Activated CD8-positive, alpha-beta memory T cell treated with anti-CD3 and anti-CD28 coated beads for 48 hours (primary cell): ENCODE measurements around the gene RASA3.
"Not testable (repeated sequence)": the region's sequence is repeated elsewhere in the genome, so short reads cannot be mapped to it uniquely, and the experiment has no call there.

Experiments used
- DNase-seq, 3 experiments: peaks; one replicate each; pipeline ENCODE4 v3.0.0-alpha.2; 2020; ENCODE audit warnings: low read depth in 2 of 3, low spot score in 2 of 3

Gene RASA3

GRCh38 chr13:114102131-114102520 is 30.3 kb downstream of the RASA3 start:
- DNase-seq, result no peak

GRCh38 chr13:114101358-114102130 is 30.9 kb downstream of the RASA3 start:
- no peak for DNase-seq

- DNase-seq, result no peak
Observed at GRCh38 chr13:114100446-114101357, 31.7 kb downstream of the RASA3 start.

- no peak for DNase-seq
Observed at GRCh38 chr13:114099918-114100445, 32.4 kb downstream of the RASA3 start.

GRCh38 chr13:114099191-114099590 is 33.2 kb downstream of the RASA3 start:
- DNase-seq, result no peak

GRCh38 chr13:114098689-114099056 is 33.8 kb downstream of the RASA3 start:
- not testable (repeated sequence) for DNase-seq

- DNase-seq, result no peak
Observed at GRCh38 chr13:114097893-114098688, 34.3 kb downstream of the RASA3 start.

- DNase-seq, result no peak
Observed at GRCh38 chr13:114097212-114097892, 35.1 kb downstream of the RASA3 start.

- DNase-seq, result no peak
Observed at GRCh38 chr13:114096811-114097211, 35.6 kb downstream of the RASA3 start.

- DNase-seq, result no peak
Observed at GRCh38 chr13:114096031-114096485, 36.4 kb downstream of the RASA3 start.

- DNase-seq, result no peak
Observed at GRCh38 chr13:114095486-114095885, 36.9 kb downstream of the RASA3 start.

- DNase-seq, result no peak
Observed at GRCh38 chr13:114093118-114093517, 39.3 kb downstream of the RASA3 start.

- no peak for DNase-seq
Observed at GRCh38 chr13:114092468-114092867, 40.0 kb downstream of the RASA3 start.

- no peak for DNase-seq
Observed at GRCh38 chr13:114090476-114090875, 41.9 kb downstream of the RASA3 start.

- DNase-seq, result no peak
Observed at GRCh38 chr13:114089751-114090400, 42.5 kb downstream of the RASA3 start.

- DNase-seq, result no peak
Observed at GRCh38 chr13:114089341-114089740, 43.1 kb downstream of the RASA3 start.

GRCh38 chr13:114088863-114089262 is 43.6 kb downstream of the RASA3 start:
- no peak for DNase-seq

- DNase-seq, result no peak
Observed at GRCh38 chr13:114088234-114088633, 44.2 kb downstream of the RASA3 start.

- DNase-seq, result no peak
Observed at GRCh38 chr13:114087430-114087829, 45.0 kb downstream of the RASA3 start.
